ENCODE results near the gene TRPM3.

TRPM3 gene

DNA sequence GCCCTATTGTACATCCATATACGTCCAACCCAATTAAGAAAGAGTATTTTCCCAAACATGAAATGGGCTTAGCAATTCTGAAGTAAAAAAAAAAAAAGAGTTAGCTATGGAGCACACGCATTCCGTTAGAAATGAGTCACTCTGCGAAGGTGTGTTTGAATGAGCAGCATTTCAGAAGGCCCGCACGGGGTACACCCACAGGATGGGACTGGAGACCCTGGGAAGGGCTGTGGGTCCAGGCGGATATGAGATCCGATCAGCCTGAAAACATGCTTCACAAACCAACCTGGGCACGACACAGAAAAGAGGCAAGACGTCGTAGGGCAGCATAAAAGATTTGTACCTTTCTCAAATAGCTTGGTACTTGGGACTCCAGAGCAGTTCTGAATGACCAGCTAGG is 533.0 kb downstream of the TRPM3 start:
- no peak overlapping the region for H3K4me3 ChIP-seq (ENCODE audit: low read depth, low read length)
- CTCF ChIA-PET: interaction anchor here (1.6 to 2.0 kb wide), 4 partner anchors 11 to 248 kb away, joined by 3 to 5 read pairs (median 4); no protein-coding TSS in a partner anchor
- TF ChIP-seq, protein P1, sequence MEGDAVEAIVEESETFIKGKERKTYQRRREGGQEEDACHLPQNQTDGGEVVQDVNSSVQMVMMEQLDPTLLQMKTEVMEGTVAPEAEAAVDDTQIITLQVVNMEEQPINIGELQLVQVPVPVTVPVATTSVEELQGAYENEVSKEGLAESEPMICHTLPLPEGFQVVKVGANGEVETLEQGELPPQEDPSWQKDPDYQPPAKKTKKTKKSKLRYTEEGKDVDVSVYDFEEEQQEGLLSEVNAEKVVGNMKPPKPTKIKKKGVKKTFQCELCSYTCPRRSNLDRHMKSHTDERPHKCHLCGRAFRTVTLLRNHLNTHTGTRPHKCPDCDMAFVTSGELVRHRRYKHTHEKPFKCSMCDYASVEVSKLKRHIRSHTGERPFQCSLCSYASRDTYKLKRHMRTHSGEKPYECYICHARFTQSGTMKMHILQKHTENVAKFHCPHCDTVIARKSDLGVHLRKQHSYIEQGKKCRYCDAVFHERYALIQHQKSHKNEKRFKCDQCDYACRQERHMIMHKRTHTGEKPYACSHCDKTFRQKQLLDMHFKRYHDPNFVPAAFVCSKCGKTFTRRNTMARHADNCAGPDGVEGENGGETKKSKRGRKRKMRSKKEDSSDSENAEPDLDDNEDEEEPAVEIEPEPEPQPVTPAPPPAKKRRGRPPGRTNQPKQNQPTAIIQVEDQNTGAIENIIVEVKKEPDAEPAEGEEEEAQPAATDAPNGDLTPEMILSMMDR (IDR thresholded peaks at IDR 0.05; ENCODE audit: insufficient read depth, low read length, missing control alignments): no peak
- DNase-seq (ENCODE audit: low read depth, low spot score): no peak
- POLR2A ChIA-PET: interaction anchor here (1.0 to 1.7 kb wide), 2 partner anchors 14 to 169 kb away, joined by 4 read pairs; no protein-coding TSS in a partner anchor

DNA sequence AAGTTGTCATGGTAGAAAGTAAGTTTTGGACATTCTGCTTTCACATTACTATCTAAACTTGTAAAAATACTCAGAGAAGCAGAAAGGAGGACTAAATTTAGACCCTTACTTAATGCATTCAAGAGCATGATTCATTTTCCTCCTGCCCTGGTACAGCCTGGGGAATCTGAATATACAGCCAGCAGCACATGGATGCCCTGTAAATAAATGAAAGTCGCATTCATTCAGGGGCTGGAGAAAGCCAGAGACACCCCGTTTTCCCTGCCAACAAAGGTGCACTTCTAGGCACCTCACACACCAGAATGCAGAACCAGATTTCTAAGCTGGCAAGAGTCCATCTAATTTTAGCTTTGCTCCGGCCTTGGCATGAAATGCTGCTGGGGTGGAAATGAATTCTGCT is 534.2 kb downstream of the TRPM3 start:
- ChIA-PET POLR2A (no interaction called here), CTCF (interaction anchor here (1.6 kb wide), 1 partner anchor 13 kb away, joined by 3 read pairs; no protein-coding TSS in a partner anchor)
- no peak overlapping the region for H3K4me3 ChIP-seq (ENCODE audit: low read depth, low read length)
- TF ChIP-seq, protein P1 (IDR thresholded peaks at IDR 0.05; ENCODE audit: insufficient read depth, low read length, missing control alignments): no peak
- DNase-seq (ENCODE audit: low read depth, low spot score): no peak

DNA sequence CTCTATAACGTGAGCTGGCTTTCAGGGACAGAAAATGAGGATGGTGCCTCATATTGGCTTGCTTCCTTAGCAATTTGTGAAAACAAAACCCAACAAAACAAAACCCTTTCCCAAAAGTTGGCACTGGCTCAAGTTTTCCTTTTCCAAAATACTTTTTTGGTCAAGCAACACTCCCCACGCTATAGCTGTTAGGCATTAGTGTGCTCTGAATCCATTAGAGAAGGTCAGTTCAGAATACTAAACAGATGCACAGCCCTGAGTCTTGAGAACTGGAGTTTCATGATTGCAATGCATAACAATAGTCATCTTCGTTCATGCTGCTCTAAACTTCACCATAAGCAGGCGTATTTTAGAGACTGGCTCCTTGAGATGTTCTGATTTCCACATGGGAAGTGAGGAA is 534.9 kb downstream of the TRPM3 start:
- TF ChIP-seq, protein P1 (IDR thresholded peaks at IDR 0.05; ENCODE audit: insufficient read depth, low read length, missing control alignments): no peak
- CTCF ChIA-PET: interaction anchor here (0.8 to 2.2 kb wide), 3 partner anchors 10 to 24 kb away, joined by 3 to 8 read pairs (median 4); no protein-coding TSS in a partner anchor
- DNase-seq (ENCODE audit: low read depth, low spot score): no peak
- POLR2A ChIA-PET: no interaction called here
- no peak overlapping the region for H3K4me3 ChIP-seq (ENCODE audit: low read depth, low read length)

DNA sequence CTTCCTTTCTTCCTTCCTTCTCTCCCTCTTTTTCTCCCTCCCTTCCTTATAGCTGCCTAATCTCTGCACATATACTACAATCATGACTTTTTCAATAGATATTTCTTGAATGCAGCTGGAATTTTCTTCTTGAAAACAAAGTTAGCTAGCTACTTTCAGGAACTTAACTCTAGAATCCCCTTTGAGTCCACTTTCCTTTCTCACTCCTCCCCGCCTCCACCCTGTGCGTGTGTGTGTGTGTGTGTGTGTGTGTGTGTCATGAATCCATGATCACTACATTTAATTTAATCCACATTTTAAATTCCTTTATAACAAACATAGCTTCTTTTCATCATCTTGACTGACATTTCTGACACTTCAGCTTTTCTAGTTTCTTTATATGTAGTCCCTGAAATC is 539.5 kb downstream of the TRPM3 start:
- ChIA-PET CTCF (interaction anchor here (1.2 to 1.8 kb wide), 4 partner anchors 12 to 98 kb away, joined by 3 to 5 read pairs (median 4); no protein-coding TSS in a partner anchor), POLR2A (interaction anchor here (0.6 to 1.2 kb wide), 2 partner anchors 163 to 341 kb away, joined by 3 to 5 read pairs; no protein-coding TSS in a partner anchor)
- DNase-seq (ENCODE audit: low read depth, low spot score): no peak
- TF ChIP-seq, protein P1 (IDR thresholded peaks at IDR 0.05; ENCODE audit: insufficient read depth, low read length, missing control alignments): no peak
- no peak overlapping the region for H3K4me3 ChIP-seq (ENCODE audit: low read depth, low read length)

DNA sequence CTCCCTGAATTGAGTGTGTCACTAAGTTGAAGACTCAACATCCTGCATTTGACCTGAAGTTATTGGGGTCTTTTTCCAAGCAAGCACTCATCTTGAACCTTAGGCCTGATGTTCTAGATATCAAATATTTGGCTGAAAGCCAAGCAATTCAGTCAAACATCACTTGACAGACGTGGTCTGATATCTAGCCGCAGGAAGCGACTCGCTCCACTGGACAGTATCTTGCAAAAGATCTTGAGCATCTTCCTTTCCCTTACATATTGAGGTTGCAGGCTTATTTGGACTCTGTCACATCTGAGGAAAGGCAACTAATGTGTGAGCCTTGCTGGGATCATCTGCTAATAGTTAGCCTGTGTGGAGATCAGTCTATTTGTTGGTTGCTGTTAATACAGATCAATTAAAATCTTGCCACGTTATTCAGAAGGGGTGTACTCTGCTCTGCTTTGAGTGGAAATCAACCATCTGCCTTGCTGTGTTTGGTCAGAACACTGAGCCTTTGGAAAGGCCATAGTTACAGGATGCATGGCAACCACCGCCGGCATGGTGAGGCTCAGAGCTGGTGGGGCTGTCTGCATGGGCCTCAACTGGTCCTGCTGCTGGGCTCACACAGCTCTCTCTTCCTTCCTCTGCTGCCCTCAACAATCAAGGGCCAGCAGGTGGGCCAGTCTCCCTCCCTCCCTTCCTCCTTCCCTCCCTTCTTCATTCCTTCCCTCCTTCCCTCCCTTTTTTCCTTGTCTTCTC is 540.0 kb downstream of the TRPM3 start:
- TF ChIP-seq, protein P1 (IDR thresholded peaks at IDR 0.05; ENCODE audit: insufficient read depth, low read length, missing control alignments): no peak
- H3K4me3 ChIP-seq (ENCODE audit: low read depth, low read length): no peak overlapping the region
- no peak for DNase-seq (ENCODE audit: low read depth, low spot score)
- ChIA-PET CTCF (interaction anchor here (1.2 to 1.8 kb wide), 3 partner anchors 13 to 21 kb away, joined by 3 to 5 read pairs (median 5); no protein-coding TSS in a partner anchor), POLR2A (interaction anchor here (1.2 kb wide), 1 partner anchor 163 kb away, joined by 5 read pairs; no protein-coding TSS in a partner anchor)

DNA sequence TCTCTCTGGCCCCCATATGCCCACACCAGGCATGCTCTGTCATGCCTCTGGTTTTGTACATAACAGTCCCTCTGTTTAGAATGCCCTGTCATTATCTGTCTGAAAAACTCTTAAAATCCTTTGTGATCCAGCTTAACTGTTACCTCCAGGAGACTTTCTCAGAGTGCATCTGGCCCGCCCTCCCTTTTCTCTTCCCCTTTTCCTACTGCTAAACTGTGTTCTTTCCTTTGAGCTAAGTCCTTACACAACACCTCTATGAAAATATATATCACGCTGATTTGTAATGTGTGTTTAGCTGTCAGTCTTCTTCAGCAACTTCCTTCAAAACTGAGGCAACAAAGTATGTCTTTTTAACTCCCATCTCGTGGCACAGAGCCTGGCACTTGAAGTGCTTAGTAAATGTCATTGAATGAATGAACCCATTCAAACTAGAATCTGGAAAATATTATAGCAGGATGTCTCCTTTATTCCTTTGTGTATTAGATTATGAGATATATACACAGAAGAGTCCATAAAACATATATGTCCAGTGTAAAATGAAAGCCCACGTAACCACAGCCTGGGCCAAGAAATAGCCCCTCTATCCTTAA is 540.7 kb downstream of the TRPM3 start:
- H3K4me3 ChIP-seq (ENCODE audit: low read depth, low read length): no peak overlapping the region
- no peak for DNase-seq (ENCODE audit: low read depth, low spot score)
- ChIA-PET CTCF (no interaction called here), POLR2A (no interaction called here)
- TF ChIP-seq, protein P1 (IDR thresholded peaks at IDR 0.05; ENCODE audit: insufficient read depth, low read length, missing control alignments): no peak
